Fibroblast of lung (primary cell): ENCODE results near the gene ZDHHC22. TPM values are rescaled to one million over a fixed set of nuclear protein-coding genes. Genes with fewer than 3 reads are reported as not detected.

Experiments used
- DNase-seq, 2 donors: peaks; one replicate each; pipeline versions ENCODE4 v3.0.0 to v3.0.0-alpha.2; 2010; ENCODE audit warnings: low read depth in 2 of 2
- H2AFZ ChIP-seq: 2 replicates; pipeline ENCODE4 v1.5.1; 2012; ENCODE audit warnings: low read length, control low read depth, inconsistent platforms
- H3K27ac ChIP-seq: 2 replicates; pipeline ENCODE4 v1.5.1; 2011; ENCODE audit warnings: low read length, control low read depth; ENCODE audit not compliant: insufficient read depth
- H3K27me3 ChIP-seq: 2 replicates; pipeline ENCODE4 v1.5.1; 2011; ENCODE audit warnings: mild to moderate bottlenecking, low read length; ENCODE audit not compliant: control insufficient read depth, insufficient read depth
- H3K36me3 ChIP-seq: 2 replicates; pipeline ENCODE4 v1.5.1; 2011; ENCODE audit warnings: low read length; ENCODE audit not compliant: control insufficient read depth, insufficient read depth
- H3K4me1 ChIP-seq: 2 replicates; pipeline ENCODE4 v1.5.1; 2011; ENCODE audit warnings: low read length; ENCODE audit not compliant: control insufficient read depth, insufficient read depth; ENCODE audit errors: extremely low read depth
- H3K4me2 ChIP-seq: 2 replicates; pipeline ENCODE4 v1.5.1; 2011; ENCODE audit warnings: low read length, control low read depth; ENCODE audit not compliant: insufficient read depth; ENCODE audit errors: extremely low read depth
- H3K4me3 ChIP-seq, 4 experiments: fragments of 200-600 bp in 1 of 4; sonication (generic) in 1 of 4; replicated peaks in 1 of 4; 2 replicates each; pipeline ENCODE4 v1.5.1; 2011 to 2016; ENCODE audit warnings: low read length in 4 of 4, low read depth in 3 of 4, mild to moderate bottlenecking in 3 of 4, control low read depth in 2 of 4, inconsistent platforms in 1 of 4, mixed read lengths in 1 of 4; ENCODE audit not compliant: insufficient read depth in 1 of 4; ENCODE audit errors: control extremely low read depth in 1 of 4
- H3K79me2 ChIP-seq: 2 replicates; pipeline ENCODE4 v1.5.1; 2012; ENCODE audit warnings: mild to moderate bottlenecking, low read length, inconsistent platforms; ENCODE audit not compliant: control insufficient read depth, insufficient read depth
- H3K9ac ChIP-seq: 2 replicates; pipeline ENCODE4 v1.5.1; 2011; ENCODE audit warnings: mild to moderate bottlenecking, low read length, control low read depth; ENCODE audit not compliant: insufficient read depth
- H3K9me3 ChIP-seq: 2 replicates; pipeline ENCODE4 v1.5.1; 2012; ENCODE audit warnings: low read depth, low read length; ENCODE audit not compliant: control insufficient read depth, insufficient read depth
- H4K20me1 ChIP-seq: 2 replicates; pipeline ENCODE4 v1.5.1; 2011; ENCODE audit warnings: low read length; ENCODE audit not compliant: control insufficient read depth, insufficient read depth; ENCODE audit errors: extremely low read depth
- CTCF ChIP-seq, 2 donors: IDR thresholded peaks in 1 of 2; conservative IDR thresholded peaks in 1 of 2; 1 replicate in 1 of 2; 2 replicates in 1 of 2; pipeline ENCODE4 v1.5.1; 2011 to 2012; ENCODE audit warnings: low read length in 2 of 2, control low read depth in 1 of 2, inconsistent platforms in 1 of 2, low read depth in 1 of 2, mild to moderate bottlenecking in 1 of 2
- EZH2 ChIP-seq: IDR thresholded peaks from 2 replicates; pipeline ENCODE4 v1.5.1; 2012; ENCODE audit warnings: low read length, control low read depth, mild to moderate bottlenecking; ENCODE audit errors: missing control alignments
- polyA plus RNA-seq, 2 donors: library from polyadenylated mRNA; depleted of rRNA in 1 of 2; stranded (reverse) in 1 of 2; unstranded in 1 of 2; fragments of >200 nt; gene quantifications; 2 replicates each; pipeline ENCODE4 v1.2.1, GENCODE V29; 2011 to 2012; ENCODE audit warnings: missing spikeins in 1 of 2
- total RNA-seq: library from RNA; depleted of rRNA; stranded (reverse); fragments of >200 nt; gene quantifications from 2 replicates; pipeline ENCODE4 v1.2.1, GENCODE V29; 2014

Gene ZDHHC22
- total and polyA plus RNA-seq, 2 donors (not counting 1 experiment from before 2014, with no cell fraction given): not detected

- no peak within 1 kb of the TSS for H3K4me2 ChIP-seq
Observed at GRCh38 chr14:77181603-77182437, 40.2 kb upstream of the ZDHHC22 start, which contains the start of gene TMEM63C. TMEM63C (plus strand) TSS chr14:77181798; CDS start chr14:77218814, 37,016 bp downstream.

GRCh38 chr14:77180726-77181602 is 39.4 kb upstream of the ZDHHC22 start:
- H3K9ac ChIP-seq: no peak overlapping the region
- no peak overlapping the region for H3K27ac ChIP-seq
- H3K27me3 ChIP-seq: peaks cover 18% of the 10 kb centered on the region
- no peaks in the 10 kb centered on the region for H3K4me1 ChIP-seq
- H3K9me3 ChIP-seq: no peaks in the 10 kb centered on the region
- no peak overlapping the region for H3K4me2 ChIP-seq
- H3K4me3 ChIP-seq: no peak overlapping the region
- no peaks in the 10 kb centered on the region for H3K36me3 ChIP-seq
- H3K79me2 ChIP-seq: no peaks in the 10 kb centered on the region
- H4K20me1 ChIP-seq: no peaks in the 10 kb centered on the region
- H2AFZ ChIP-seq: no peak overlapping the region
- TF ChIP-seq EZH2 (no peak), CTCF (conservative IDR thresholded peaks at IDR 0.05 in 1 of 2, IDR thresholded peaks at IDR 0.05 in 1 of 2; ENCODE audit: low read depth in 1 of 2, low read length in 2 of 2) (no peak)
- no peak for DNase-seq

More at GRCh38 chr14:77181603-77182437, 40.2 kb upstream of the ZDHHC22 start, which contains the start of gene TMEM63C:
- Histone ChIP-seq H3K27ac (no peak within 1 kb of the TSS), H3K79me2 (no peaks in the 10 kb centered on the region), H3K9ac (no peak within 1 kb of the TSS), H3K4me3 (no peak within 1 kb of the TSS), H3K36me3 (no peaks in the 10 kb centered on the region), H3K27me3 (peaks cover 18% of the 10 kb centered on the region), H2AFZ (no peak within 1 kb of the TSS), H4K20me1 (no peaks in the 10 kb centered on the region), H3K9me3 (no peaks in the 10 kb centered on the region), H3K4me1 (no peaks in the 10 kb centered on the region)
- DNase-seq: peak in 1 of 2 donors; percentile 43
- TF ChIP-seq CTCF (conservative IDR thresholded peaks at IDR 0.05 in 1 of 2, IDR thresholded peaks at IDR 0.05 in 1 of 2; ENCODE audit: low read depth in 1 of 2, low read length in 2 of 2) (no peak), EZH2 (peak; percentile 44)

GRCh38 chr14:77178656-77179055 is 37.1 kb upstream of the ZDHHC22 start:
- no peak for DNase-seq
- no peak overlapping the region for H3K4me3 ChIP-seq
- no peaks in the 10 kb centered on the region for H3K79me2 ChIP-seq
- no peaks in the 10 kb centered on the region for H4K20me1 ChIP-seq
- no peak for TF ChIP-seq EZH2
- no peak for TF ChIP-seq CTCF (conservative IDR thresholded peaks at IDR 0.05 in 1 of 2, IDR thresholded peaks at IDR 0.05 in 1 of 2; ENCODE audit: low read depth in 1 of 2, low read length in 2 of 2)
- no peak overlapping the region for H2AFZ ChIP-seq
- H3K9me3 ChIP-seq: no peaks in the 10 kb centered on the region
- no peak overlapping the region for H3K27ac ChIP-seq
- H3K4me1 ChIP-seq: no peaks in the 10 kb centered on the region
- H3K9ac ChIP-seq: no peak overlapping the region
- no peaks in the 10 kb centered on the region for H3K36me3 ChIP-seq
- no peak overlapping the region for H3K4me2 ChIP-seq
- peaks cover 18% of the 10 kb centered on the region for H3K27me3 ChIP-seq
